HepG2 (cell line): Measurements from ENCODE around the gene OGA. TPM values are rescaled to one million over a fixed set of nuclear protein-coding genes. Genes with fewer than 3 reads are reported as not detected.

Experiments used
- ATAC-seq: fragments of 200-7000 bp; cut with Tn5 transposase; 3 replicates; pipeline ENCODE4 v1.9.1; 2020; ENCODE audit warnings: mild to moderate bottlenecking, moderate library complexity
- BruUV-seq: library from RNA; stranded (reverse); fragments of 400-500 nt; replicated peaks from 2 replicates; lab custom pipeline; 2021; lab: Mats Ljungman, UMichigan
- CTCF ChIA-PET: fragments of 300-600 bp; formaldehyde crosslinking; extraction: SDS; loops from one replicate; lab custom pipeline; 2021; ENCODE audit warnings: low total read pairs, inconsistent platforms, low intra/inter-chr PET ratio; lab: Yijun Ruan, JAX
- POLR2A ChIA-PET: fragments of 350-600 bp; sonication (Branson Sonifier 250); formaldehyde crosslinking; loops from one replicate; lab custom pipeline; 2020; ENCODE audit warnings: antibody characterized with exemption, inconsistent platforms; lab: Yijun Ruan, JAX
- DNase-seq: peaks from one replicate; pipeline ENCODE4 v3.0.0-alpha.2; 2015; ENCODE audit warnings: low spot score
- FAIRE-seq: peaks from 3 replicates; lab custom pipeline; 2011; peaks lifted over from hg19 to GRCh38; lab: Jason Lieb, UNC
- H2AFZ ChIP-seq: one replicate; pipeline ENCODE4 v1.6.1; 2011; ENCODE audit warnings: low read length, inconsistent platforms
- H3K27ac ChIP-seq: fragments of 300-600 bp; 3 replicates; pipeline ENCODE4 v1.8.0; 2011; ENCODE audit warnings: mixed run types, mild to moderate bottlenecking, mixed read lengths, low read length, inconsistent platforms; ENCODE audit not compliant: insufficient read depth; ENCODE audit errors: extremely low read length
- H3K27me3 ChIP-seq, 2 experiments: fragments of 200-600 bp in 1 of 2; 2 replicates in 1 of 2; 3 replicates in 1 of 2; pipeline versions ENCODE4 v1.6.0 to v1.8.0; 2011; ENCODE audit warnings: low read length in 2 of 2, mild to moderate bottlenecking in 2 of 2, moderate library complexity in 2 of 2, inconsistent platforms in 1 of 2; ENCODE audit not compliant: insufficient read depth in 2 of 2, control insufficient read depth in 1 of 2
- H3K36me3 ChIP-seq, 2 experiments: fragments of 200-600 bp in 1 of 2; replicated peaks in 1 of 2; 2 replicates in 1 of 2; 3 replicates in 1 of 2; pipeline versions ENCODE4 v1.5.1 to v1.8.0; 2011; ENCODE audit warnings: low read length in 2 of 2, inconsistent platforms in 1 of 2; ENCODE audit not compliant: insufficient read depth in 2 of 2, control insufficient read depth in 1 of 2
- H3K4me1 ChIP-seq: 2 replicates; pipeline ENCODE4 v1.5.1; 2012; ENCODE audit warnings: low read length, inconsistent platforms; ENCODE audit not compliant: insufficient read depth
- H3K4me2 ChIP-seq: 2 replicates; pipeline ENCODE4 v1.6.0; 2011; ENCODE audit warnings: low read depth, low read length, inconsistent platforms
- H3K4me3 ChIP-seq, 3 experiments: fragments of 200-600 bp in 1 of 3; sonication (generic), shearing (Covaris generic) in 1 of 3; replicated peaks in 1 of 3; 2 replicates each; pipeline ENCODE4 v1.5.1; 2011 to 2016; ENCODE audit warnings: low read length in 3 of 3, inconsistent platforms in 2 of 3, low read depth in 2 of 3, mild to moderate bottlenecking in 2 of 3, control low read depth in 1 of 3, mixed read lengths in 1 of 3; ENCODE audit not compliant: insufficient read depth in 1 of 3
- H3K79me2 ChIP-seq: one replicate; pipeline ENCODE4 v1.6.1; 2011; ENCODE audit warnings: low read length, inconsistent platforms; ENCODE audit not compliant: insufficient read depth
- H3K9ac ChIP-seq: 2 replicates; pipeline ENCODE4 v1.6.0; 2011; ENCODE audit warnings: mild to moderate bottlenecking, low read depth, low read length, inconsistent platforms; ENCODE audit not compliant: insufficient read depth
- H3K9me3 ChIP-seq: 2 replicates; pipeline ENCODE4 v1.5.1; 2012; ENCODE audit warnings: mild to moderate bottlenecking, low read length
- H4K20me1 ChIP-seq: 2 replicates; pipeline ENCODE4 v1.6.0; 2011; ENCODE audit warnings: inconsistent platforms, mild to moderate bottlenecking, low read length, moderate library complexity; ENCODE audit not compliant: insufficient read depth
- ARHGAP35 ChIP-seq: sonication (generic); formaldehyde crosslinking; IDR thresholded peaks from 2 replicates; pipeline ENCODE4 v1.9.0; 2022; ENCODE audit warnings: mild to moderate bottlenecking, inconsistent platforms, moderate library complexity, missing genetic modification reagents, borderline replicate concordance
- SIN3B ChIP-seq: fragments of 150-350 bp; IDR thresholded peaks from 2 replicates; pipeline ENCODE4 v1.6.1; 2014; ENCODE audit warnings: low read length
- ZBTB3 ChIP-seq: sonication (generic); formaldehyde crosslinking; IDR thresholded peaks from 2 replicates; pipeline ENCODE4 v1.4.0; 2020; ENCODE audit warnings: low read depth, mild to moderate bottlenecking, moderate library complexity, missing genetic modification reagents, borderline replicate concordance
- ZFP36L2 ChIP-seq: sonication (generic); formaldehyde crosslinking; IDR thresholded peaks from 2 replicates; pipeline ENCODE4 v1.4.0; 2020; ENCODE audit warnings: missing genetic modification reagents
- ZNF205 ChIP-seq: IDR thresholded peaks from 2 replicates; pipeline ENCODE4 v1.6.1; 2018; ENCODE audit warnings: missing biosample characterization, missing genetic modification reagents
- ZNF251 ChIP-seq: sonication (generic); formaldehyde crosslinking; IDR thresholded peaks from 2 replicates; pipeline ENCODE4 v1.9.0; 2021; ENCODE audit warnings: mild to moderate bottlenecking, missing genetic modification reagents
- ZNF567 ChIP-seq: sonication (generic); formaldehyde crosslinking; IDR thresholded peaks from 2 replicates; pipeline ENCODE4 v1.8.1; 2023; ENCODE audit warnings: mild to moderate bottlenecking, missing genetic modification reagents, borderline replicate concordance
- WGBS: methylation state at CpG from one replicate; pipeline ENCODE4 v1.1.6; 2017; ENCODE audit warnings: low lambda C conversion rate; 5-methylcytosine and 5-hydroxymethylcytosine counted together
- in situ Hi-C: cut with HindIII; loops from 2 replicates; pipeline ENCODE4 v1.10.0; 2017; ENCODE audit warnings: low pct_unique_long_range_greater_than_20kb; ENCODE audit not compliant: extremely low pct_ligation_motif_present
- intact Hi-C: fragments of 100-400 bp; cut with micrococcal nuclease; formaldehyde crosslinking; loops from one replicate; pipeline ENCODE4 v1.10.0; 2022; ENCODE audit not compliant: unreplicated experiment
- polyA plus RNA-seq, 8 experiments: library from polyadenylated mRNA; depleted of rRNA in 3 of 8; stranded (reverse) in 7 of 8; unstranded in 1 of 8; fragments of >200 nt; fragmentation: Illumina TruSeq in 4 of 8; extraction: Trizol in 4 of 8; gene quantifications; 2 replicates each; pipeline versions ENCODE4 v1.2.1 to v1.2.3, GENCODE V29; 2011 to 2016; ENCODE audit warnings: low read depth in 4 of 8, missing spikeins in 1 of 8, mixed read lengths in 1 of 8; ENCODE audit not compliant: insufficient read depth in 1 of 8
- total RNA-seq, 5 experiments: library from RNA; depleted of rRNA; stranded (reverse); fragments of >200 nt; fragmentation: Illumina TruSeq; extraction: Trizol; gene quantifications; 2 replicates each; pipeline ENCODE4 v1.2.3, GENCODE V29; 2016; ENCODE audit warnings: low read depth in 1 of 5
- TF ChIP-seq, protein P1 (sequence below): sonication (generic); formaldehyde crosslinking; IDR thresholded peaks from 2 replicates; pipeline ENCODE4 v1.4.0; 2020; ENCODE audit warnings: missing genetic modification reagents, borderline replicate concordance
- TF ChIP-seq, protein P2 (sequence below), 2 experiments: sonication (generic) in 1 of 2; formaldehyde crosslinking in 1 of 2; IDR thresholded peaks; 2 replicates each; pipeline versions ENCODE4 v1.4.0 to v1.6.1; 2016 to 2020; ENCODE audit warnings: borderline replicate concordance in 1 of 2, low read depth in 1 of 2, mild to moderate bottlenecking in 1 of 2, missing genetic modification reagents in 1 of 2
- TF ChIP-seq, protein P3 (sequence below): sonication (generic); formaldehyde crosslinking; IDR thresholded peaks from 2 replicates; pipeline ENCODE4 v1.9.0; 2021; ENCODE audit warnings: missing genetic modification reagents, borderline replicate concordance
- TF ChIP-seq, protein P4 (sequence below): sonication (generic); formaldehyde crosslinking; IDR thresholded peaks from 2 replicates; pipeline ENCODE4 v1.5.0; 2020; ENCODE audit warnings: missing genetic modification reagents
- TF ChIP-seq, protein P5 (sequence below): IDR thresholded peaks from 2 replicates; pipeline ENCODE4 v1.6.1; 2016; ENCODE audit warnings: control low read depth

The OGA gene
- total and polyA plus RNA-seq, 2 of the 13 experiments (the other 11 are each of a cell fraction or from before 2014, with no cell fraction given): 33.2 to 39.8 TPM

DNA sequence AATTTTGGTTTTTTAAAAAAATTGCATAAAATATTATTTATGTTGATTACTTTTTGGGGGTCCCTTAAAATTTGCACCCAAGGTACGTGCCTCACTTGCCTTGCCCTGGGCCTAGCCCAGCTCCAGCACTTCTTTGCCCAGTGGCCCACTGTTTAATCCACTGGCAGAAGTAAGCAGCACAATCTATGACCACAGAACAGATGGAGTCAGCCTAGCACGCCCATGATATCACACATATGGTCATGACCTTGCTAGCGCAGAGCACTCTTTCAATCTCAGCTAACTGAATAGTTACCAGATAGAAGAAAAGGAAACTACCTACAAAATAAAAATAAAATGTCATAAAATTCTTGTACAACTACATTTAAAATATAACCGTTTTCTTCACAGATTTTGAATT is 5.6 kb downstream of the OGA start:
- Histone ChIP-seq H4K20me1 (peaks cover 46% of the 10 kb centered on the region), H3K27me3 (no peaks in the 10 kb centered on the region; a peak in 1 of 5 replicates), H3K9me3 (no peaks in the 10 kb centered on the region), H3K4me2 (no peak overlapping the region), H3K9ac (no peak overlapping the region), H3K4me3 (no peak overlapping the region), H3K4me1 (peaks cover 20% of the 10 kb centered on the region), H3K27ac (no peak overlapping the region), H3K79me2 (peaks cover 57% of the 10 kb centered on the region), H3K36me3 (peaks cover 6 to 41% of the 10 kb centered on the region in 2 experiments; a peak in 4 of 5 replicates), H2AFZ (no peak overlapping the region)
- DNase-seq (no peak), FAIRE-seq (no peak), ATAC-seq (no peak)
- in situ Hi-C loops: no loop called here
- WGBS: 97% methylated on average over 4 of the region's 4 CpGs
- ChIA-PET CTCF (no interaction called here), POLR2A (no interaction called here)
- intact Hi-C loops: loop anchor here (10.0 kb wide), 1 partner anchor 692 kb away; the partner anchor contains the start of genes ACTR1A and SUFU
- BruUV-seq: no TSS peak
- TF ChIP-seq ZBTB3 (CRISPR knock-in tag) (no peak), ZNF567 (CRISPR knock-in tag) (no peak), ZFP36L2 (no peak), SIN3B (no peak), ZNF205 (CRISPR knock-in tag) (no peak), ZNF251 (CRISPR knock-in tag) (no peak), ARHGAP35 (CRISPR knock-in tag) (no peak)
- TF ChIP-seq, protein P1, sequence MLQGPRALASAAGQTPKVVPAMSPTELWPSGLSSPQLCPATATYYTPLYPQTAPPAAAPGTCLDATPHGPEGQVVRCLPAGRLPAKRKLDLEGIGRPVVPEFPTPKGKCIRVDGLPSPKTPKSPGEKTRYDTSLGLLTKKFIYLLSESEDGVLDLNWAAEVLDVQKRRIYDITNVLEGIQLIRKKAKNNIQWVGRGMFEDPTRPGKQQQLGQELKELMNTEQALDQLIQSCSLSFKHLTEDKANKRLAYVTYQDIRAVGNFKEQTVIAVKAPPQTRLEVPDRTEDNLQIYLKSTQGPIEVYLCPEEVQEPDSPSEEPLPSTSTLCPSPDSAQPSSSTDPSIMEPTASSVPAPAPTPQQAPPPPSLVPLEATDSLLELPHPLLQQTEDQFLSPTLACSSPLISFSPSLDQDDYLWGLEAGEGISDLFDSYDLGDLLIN (CRISPR knock-in tag): no peak
- TF ChIP-seq, protein P2, sequence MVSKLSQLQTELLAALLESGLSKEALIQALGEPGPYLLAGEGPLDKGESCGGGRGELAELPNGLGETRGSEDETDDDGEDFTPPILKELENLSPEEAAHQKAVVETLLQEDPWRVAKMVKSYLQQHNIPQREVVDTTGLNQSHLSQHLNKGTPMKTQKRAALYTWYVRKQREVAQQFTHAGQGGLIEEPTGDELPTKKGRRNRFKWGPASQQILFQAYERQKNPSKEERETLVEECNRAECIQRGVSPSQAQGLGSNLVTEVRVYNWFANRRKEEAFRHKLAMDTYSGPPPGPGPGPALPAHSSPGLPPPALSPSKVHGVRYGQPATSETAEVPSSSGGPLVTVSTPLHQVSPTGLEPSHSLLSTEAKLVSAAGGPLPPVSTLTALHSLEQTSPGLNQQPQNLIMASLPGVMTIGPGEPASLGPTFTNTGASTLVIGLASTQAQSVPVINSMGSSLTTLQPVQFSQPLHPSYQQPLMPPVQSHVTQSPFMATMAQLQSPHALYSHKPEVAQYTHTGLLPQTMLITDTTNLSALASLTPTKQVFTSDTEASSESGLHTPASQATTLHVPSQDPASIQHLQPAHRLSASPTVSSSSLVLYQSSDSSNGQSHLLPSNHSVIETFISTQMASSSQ (IDR thresholded peaks at IDR 0.05; ENCODE audit: low read depth): no peak
- TF ChIP-seq, protein P2 (CRISPR knock-in tag; IDR thresholded peaks at IDR 0.05; ENCODE audit: borderline replicate concordance): no peak
- TF ChIP-seq, protein P3, sequence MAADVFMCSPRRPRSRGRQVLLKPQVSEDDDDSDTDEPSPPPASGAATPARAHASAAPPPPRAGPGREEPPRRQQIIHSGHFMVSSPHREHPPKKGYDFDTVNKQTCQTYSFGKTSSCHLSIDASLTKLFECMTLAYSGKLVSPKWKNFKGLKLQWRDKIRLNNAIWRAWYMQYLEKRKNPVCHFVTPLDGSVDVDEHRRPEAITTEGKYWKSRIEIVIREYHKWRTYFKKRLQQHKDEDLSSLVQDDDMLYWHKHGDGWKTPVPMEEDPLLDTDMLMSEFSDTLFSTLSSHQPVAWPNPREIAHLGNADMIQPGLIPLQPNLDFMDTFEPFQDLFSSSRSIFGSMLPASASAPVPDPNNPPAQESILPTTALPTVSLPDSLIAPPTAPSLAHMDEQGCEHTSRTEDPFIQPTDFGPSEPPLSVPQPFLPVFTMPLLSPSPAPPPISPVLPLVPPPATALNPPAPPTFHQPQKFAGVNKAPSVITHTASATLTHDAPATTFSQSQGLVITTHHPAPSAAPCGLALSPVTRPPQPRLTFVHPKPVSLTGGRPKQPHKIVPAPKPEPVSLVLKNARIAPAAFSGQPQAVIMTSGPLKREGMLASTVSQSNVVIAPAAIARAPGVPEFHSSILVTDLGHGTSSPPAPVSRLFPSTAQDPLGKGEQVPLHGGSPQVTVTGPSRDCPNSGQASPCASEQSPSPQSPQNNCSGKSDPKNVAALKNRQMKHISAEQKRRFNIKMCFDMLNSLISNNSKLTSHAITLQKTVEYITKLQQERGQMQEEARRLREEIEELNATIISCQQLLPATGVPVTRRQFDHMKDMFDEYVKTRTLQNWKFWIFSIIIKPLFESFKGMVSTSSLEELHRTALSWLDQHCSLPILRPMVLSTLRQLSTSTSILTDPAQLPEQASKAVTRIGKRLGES (CRISPR knock-in tag): no peak
- TF ChIP-seq, protein P4, sequence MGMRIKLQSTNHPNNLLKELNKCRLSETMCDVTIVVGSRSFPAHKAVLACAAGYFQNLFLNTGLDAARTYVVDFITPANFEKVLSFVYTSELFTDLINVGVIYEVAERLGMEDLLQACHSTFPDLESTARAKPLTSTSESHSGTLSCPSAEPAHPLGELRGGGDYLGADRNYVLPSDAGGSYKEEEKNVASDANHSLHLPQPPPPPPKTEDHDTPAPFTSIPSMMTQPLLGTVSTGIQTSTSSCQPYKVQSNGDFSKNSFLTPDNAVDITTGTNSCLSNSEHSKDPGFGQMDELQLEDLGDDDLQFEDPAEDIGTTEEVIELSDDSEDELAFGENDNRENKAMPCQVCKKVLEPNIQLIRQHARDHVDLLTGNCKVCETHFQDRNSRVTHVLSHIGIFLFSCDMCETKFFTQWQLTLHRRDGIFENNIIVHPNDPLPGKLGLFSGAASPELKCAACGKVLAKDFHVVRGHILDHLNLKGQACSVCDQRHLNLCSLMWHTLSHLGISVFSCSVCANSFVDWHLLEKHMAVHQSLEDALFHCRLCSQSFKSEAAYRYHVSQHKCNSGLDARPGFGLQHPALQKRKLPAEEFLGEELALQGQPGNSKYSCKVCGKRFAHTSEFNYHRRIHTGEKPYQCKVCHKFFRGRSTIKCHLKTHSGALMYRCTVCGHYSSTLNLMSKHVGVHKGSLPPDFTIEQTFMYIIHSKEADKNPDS (CRISPR knock-in tag): no peak
- TF ChIP-seq, protein P5, sequence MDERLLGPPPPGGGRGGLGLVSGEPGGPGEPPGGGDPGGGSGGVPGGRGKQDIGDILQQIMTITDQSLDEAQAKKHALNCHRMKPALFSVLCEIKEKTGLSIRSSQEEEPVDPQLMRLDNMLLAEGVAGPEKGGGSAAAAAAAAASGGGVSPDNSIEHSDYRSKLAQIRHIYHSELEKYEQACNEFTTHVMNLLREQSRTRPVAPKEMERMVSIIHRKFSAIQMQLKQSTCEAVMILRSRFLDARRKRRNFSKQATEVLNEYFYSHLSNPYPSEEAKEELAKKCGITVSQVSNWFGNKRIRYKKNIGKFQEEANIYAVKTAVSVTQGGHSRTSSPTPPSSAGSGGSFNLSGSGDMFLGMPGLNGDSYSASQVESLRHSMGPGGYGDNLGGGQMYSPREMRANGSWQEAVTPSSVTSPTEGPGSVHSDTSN: no peak
